ENCODE measurements around the gene MTMR3.

GRCh38 chr22:29883775-29884097, 762 bp downstream of the MTMR3 start:
- TF ChIP-seq GATA2 (IDR thresholded peaks at IDR 0.05; ENCODE audit: low read depth, low read length): no peak
- TF ChIP-seq GATA3 (IDR thresholded peaks at IDR 0.05; ENCODE audit: low read depth, low read length): no peak

Data from SH-SY5Y (cell line).